Activated naive CD4-positive, alpha-beta T cell treated with anti-CD3 and anti-CD28 coated beads, Interleukin-2, amount 50 U/mL, for 16 hours (primary cell): ENCODE results near the gene ADGRF1.
"Not testable (repeated sequence)": the region's sequence is repeated elsewhere in the genome, so short reads cannot be mapped to it uniquely, and the experiment has no call there.

ENCODE experiments used
- DNase-seq: peaks from one replicate; pipeline ENCODE4 v3.0.0-alpha.2; 2020

Gene ADGRF1

GRCh38 chr6:47061309-47062300 is 19.5 kb upstream of the ADGRF1 start:
- no peak for DNase-seq

- no peak for DNase-seq
Measured at GRCh38 chr6:47059216-47059885, 17.2 kb upstream of the ADGRF1 start.

- no peak for DNase-seq
Measured at GRCh38 chr6:47057830-47058540, 15.9 kb upstream of the ADGRF1 start.

GRCh38 chr6:47056832-47057231 is 14.7 kb upstream of the ADGRF1 start:
- DNase-seq: no peak

- not testable (repeated sequence) for DNase-seq
Measured at GRCh38 chr6:47054302-47054701, 12.2 kb upstream of the ADGRF1 start.

- no peak for DNase-seq
Measured at GRCh38 chr6:47048638-47049037, 6.5 kb upstream of the ADGRF1 start.

GRCh38 chr6:47047479-47048407 is 5.6 kb upstream of the ADGRF1 start:
- no peak for DNase-seq

GRCh38 chr6:47047097-47047478 is 5.0 kb upstream of the ADGRF1 start:
- no peak for DNase-seq

- no peak for DNase-seq
Measured at GRCh38 chr6:47044397-47044796, 2.3 kb upstream of the ADGRF1 start.

- DNase-seq: no peak
Measured at GRCh38 chr6:47043286-47043685, 1.2 kb upstream of the ADGRF1 start.

- DNase-seq: no peak
Measured at GRCh38 chr6:47041741-47042140, 391 bp downstream of the ADGRF1 start.

GRCh38 chr6:47034926-47035325 is 7.2 kb downstream of the ADGRF1 start:
- DNase-seq: no peak

GRCh38 chr6:47034421-47034820 is 7.7 kb downstream of the ADGRF1 start:
- DNase-seq: no peak

- DNase-seq: no peak
Measured at GRCh38 chr6:47032974-47033765, 9.0 kb downstream of the ADGRF1 start.

- DNase-seq: no peak
Measured at GRCh38 chr6:47031656-47032055, 10.5 kb downstream of the ADGRF1 start.

GRCh38 chr6:47029865-47030561 is 12.1 kb downstream of the ADGRF1 start:
- no peak for DNase-seq

- DNase-seq: no peak
Measured at GRCh38 chr6:47028835-47029360, 13.2 kb downstream of the ADGRF1 start.

GRCh38 chr6:47027315-47027714 is 14.8 kb downstream of the ADGRF1 start:
- no peak for DNase-seq

GRCh38 chr6:47026679-47027078 is 15.5 kb downstream of the ADGRF1 start:
- no peak for DNase-seq

GRCh38 chr6:47023573-47023972 is 18.6 kb downstream of the ADGRF1 start:
- DNase-seq: no peak

GRCh38 chr6:47022191-47022590 is 19.9 kb downstream of the ADGRF1 start:
- DNase-seq: no peak
